Measurements from ENCODE around the gene CLEC2D.
"Not testable (repeated sequence)": the region's sequence is repeated elsewhere in the genome, so short reads cannot be mapped to it uniquely, and the experiment has no call there.

GRCh38 chr12:9704561-9704960 lies 35.0 kb downstream of the CLEC2D start:
- TF ChIP-seq POLR2A (IDR thresholded peaks at IDR 0.05; ENCODE audit: low read length); GATA1 (IDR thresholded peaks at IDR 0.05; ENCODE audit: low read depth, low read length): not testable (repeated sequence)

All from erythroblast (primary cell).